Kidney epithelial cell (primary cell): ENCODE results near the gene PIK3CD. TPM values are rescaled to one million over a fixed set of nuclear protein-coding genes. Genes with fewer than 3 reads are reported as not detected.

Source experiments
- DNase-seq: peaks from one replicate; pipeline ENCODE4 v3.0.0-alpha.2; 2010; ENCODE audit warnings: low read depth
- H3K27me3 ChIP-seq: 2 replicates; pipeline ENCODE4 v1.6.0; 2011; ENCODE audit warnings: low read length; ENCODE audit not compliant: control insufficient read depth, insufficient read depth
- H3K36me3 ChIP-seq: 2 replicates; pipeline ENCODE4 v1.5.1; 2011; ENCODE audit warnings: low read length; ENCODE audit not compliant: control insufficient read depth, insufficient read depth
- H3K4me3 ChIP-seq: 2 replicates; pipeline ENCODE4 v1.5.1; 2011; ENCODE audit warnings: low read depth, mild to moderate bottlenecking, control low read depth, low read length
- CTCF ChIP-seq: IDR thresholded peaks from 2 replicates; pipeline ENCODE4 v1.5.1; 2011; ENCODE audit warnings: mild to moderate bottlenecking, moderate library complexity, low read length, control low read depth, inconsistent platforms; ENCODE audit not compliant: insufficient read depth, poor library complexity, severe bottlenecking
- total RNA-seq: library from RNA; depleted of rRNA; stranded (reverse); fragments of >200 nt; gene quantifications from 2 replicates; pipeline ENCODE4 v1.2.3, GENCODE V29; 2015

The PIK3CD gene
- total RNA-seq, 1 donor from 2014 or later, result 40.7 TPM

GRCh38 chr1:9604836-9605235 is 46.7 kb upstream of the PIK3CD start:
- no peak for DNase-seq
- Histone ChIP-seq H3K4me3 (no peak overlapping the region), H3K36me3 (no peaks in the 10 kb centered on the region), H3K27me3 (no peaks in the 10 kb centered on the region)
- no peak for TF ChIP-seq CTCF

GRCh38 chr1:9605946-9606455 is 45.5 kb upstream of the PIK3CD start:
- DNase-seq, result no peak

GRCh38 chr1:9606458-9606857 is 45.1 kb upstream of the PIK3CD start:
- no peak for TF ChIP-seq CTCF
- no peak for DNase-seq
- no peaks in the 10 kb centered on the region for H3K36me3 ChIP-seq

More at GRCh38 chr1:9605946-9606455, 45.5 kb upstream of the PIK3CD start:
- H3K36me3 ChIP-seq, result no peaks in the 10 kb centered on the region
- H3K27me3 ChIP-seq, result no peaks in the 10 kb centered on the region
- TF ChIP-seq CTCF, result no peak
- H3K4me3 ChIP-seq, result no peak overlapping the region

GRCh38 chr1:9606948-9607347 is 44.6 kb upstream of the PIK3CD start:
- no peak for TF ChIP-seq CTCF
- H3K27me3 ChIP-seq, result no peaks in the 10 kb centered on the region
- no peak overlapping the region for H3K4me3 ChIP-seq
- DNase-seq, result no peak
- no peaks in the 10 kb centered on the region for H3K36me3 ChIP-seq

More at GRCh38 chr1:9606458-9606857, 45.1 kb upstream of the PIK3CD start:
- Histone ChIP-seq H3K4me3 (no peak overlapping the region), H3K27me3 (no peaks in the 10 kb centered on the region)

DNA sequence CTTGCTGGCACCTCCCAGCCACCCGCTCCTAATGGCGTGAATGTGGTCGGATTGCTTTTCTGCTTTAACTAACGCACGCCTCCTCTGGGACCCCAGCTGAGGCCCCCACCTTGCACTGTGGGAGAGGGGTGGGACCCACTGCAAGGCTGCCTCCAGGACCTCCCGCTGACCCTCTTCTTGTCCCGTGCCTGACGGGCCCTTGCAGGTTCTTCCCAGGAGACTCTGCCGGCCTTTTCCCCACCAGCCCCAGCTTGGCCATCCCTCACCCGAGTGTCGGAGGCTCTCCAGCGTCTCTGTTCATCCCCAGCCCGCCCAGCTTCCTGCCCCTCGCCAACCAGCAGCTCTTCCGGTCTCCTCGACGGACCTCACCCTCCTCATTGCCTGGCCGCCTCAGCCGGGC is 44.2 kb upstream of the PIK3CD start:
- TF ChIP-seq CTCF, result no peak
- Histone ChIP-seq H3K36me3 (no peaks in the 10 kb centered on the region), H3K27me3 (no peaks in the 10 kb centered on the region), H3K4me3 (no peak overlapping the region)
- no peak for DNase-seq

- Histone ChIP-seq H3K27me3 (no peaks in the 10 kb centered on the region), H3K36me3 (no peaks in the 10 kb centered on the region), H3K4me3 (no peak overlapping the region)
- no peak for DNase-seq
- TF ChIP-seq CTCF, result no peak
Measured at GRCh38 chr1:9609998-9610397, 41.5 kb upstream of the PIK3CD start.
